Spinal cord (tissue), 10 donors: ENCODE data around the gene DTD2. TPM values are rescaled to one million over a fixed set of nuclear protein-coding genes. Genes with fewer than 3 reads are reported as not detected.

ENCODE experiments used
- DNase-seq, 6 donors: peaks; one replicate each; pipeline versions ENCODE4 v3.0.0 to v3.0.0-alpha.2; 2013 to 2015; ENCODE audit warnings: low spot score in 6 of 6, low read depth in 4 of 6
- H3K27ac ChIP-seq: one replicate; pipeline ENCODE4 v1.5.1; 2013; ENCODE audit warnings: low read depth, low read length, control low read depth
- H3K27me3 ChIP-seq: one replicate; pipeline ENCODE4 v1.6.1; 2013; ENCODE audit warnings: low read length; ENCODE audit not compliant: control insufficient read depth, insufficient read depth
- H3K36me3 ChIP-seq: one replicate; pipeline ENCODE4 v1.6.1; 2013; ENCODE audit warnings: low read length; ENCODE audit not compliant: control insufficient read depth, insufficient read depth
- H3K4me1 ChIP-seq: one replicate; pipeline ENCODE4 v1.6.1; 2013; ENCODE audit warnings: low read length; ENCODE audit not compliant: control insufficient read depth, insufficient read depth
- H3K4me3 ChIP-seq: one replicate; pipeline ENCODE4 v1.5.1; 2013; ENCODE audit warnings: low read depth, low read length, control low read depth
- H3K9me3 ChIP-seq: one replicate; pipeline ENCODE4 v1.6.1; 2013; ENCODE audit warnings: low read length; ENCODE audit not compliant: control insufficient read depth, insufficient read depth
- WGBS: methylation state at CpG from one replicate; pipeline ENCODE4 v1.1.5; 2013; ENCODE audit warnings: missing lambda C conversion rate; ENCODE audit not compliant: insufficient coverage; 5-methylcytosine and 5-hydroxymethylcytosine counted together
- polyA plus RNA-seq, 2 donors: library from polyadenylated mRNA; unstranded; fragments of 120-200 nt; gene quantifications; one replicate each; pipeline ENCODE4 v1.2.1, GENCODE V29; 2013; ENCODE audit not compliant: insufficient read length in 2 of 2
- total RNA-seq, 2 donors: library from RNA; depleted of rRNA in 1 of 2; stranded (reverse); fragments of 120-200 nt in 1 of 2; fragments of >200 nt in 1 of 2; gene quantifications; one replicate each; pipeline versions ENCODE4 v1.2.3 to v1.2.4, GENCODE V29; 2013 to 2014
- donor health status: healthy.

DTD2 gene
- total and polyA plus RNA-seq, 4 donors = 26.0 to 62.5 (median 33.3) TPM

DNA sequence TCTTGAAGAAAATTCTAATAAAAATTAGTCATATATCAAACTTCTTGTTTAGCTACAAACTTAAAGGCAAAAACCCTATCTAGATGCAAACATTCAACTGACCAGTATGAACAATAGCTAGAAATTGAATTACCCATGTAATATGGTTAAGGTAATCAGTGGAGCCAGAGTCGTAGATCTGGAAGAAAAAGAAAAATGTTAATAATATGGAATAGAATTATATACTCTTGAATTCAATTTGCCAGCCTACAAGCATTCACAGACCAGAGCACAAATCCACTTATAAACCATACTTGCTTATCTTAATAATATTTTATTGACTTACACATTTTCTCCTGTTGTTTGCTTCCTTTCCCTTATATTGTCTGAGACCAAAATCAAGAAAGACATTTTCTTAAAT is 29.3 kb downstream of the DTD2 start:
- Histone ChIP-seq H3K9me3 (peaks cover 4% of the 10 kb centered on the region), H3K27me3 (no peaks in the 10 kb centered on the region), H3K36me3 (no peaks in the 10 kb centered on the region), H3K4me1 (no peaks in the 10 kb centered on the region), H3K27ac (no peak overlapping the region), H3K4me3 (no peak overlapping the region)
- no CpG with 5 or more reads among the region's 1 CpG for WGBS
- DNase-seq = no peak

DNA sequence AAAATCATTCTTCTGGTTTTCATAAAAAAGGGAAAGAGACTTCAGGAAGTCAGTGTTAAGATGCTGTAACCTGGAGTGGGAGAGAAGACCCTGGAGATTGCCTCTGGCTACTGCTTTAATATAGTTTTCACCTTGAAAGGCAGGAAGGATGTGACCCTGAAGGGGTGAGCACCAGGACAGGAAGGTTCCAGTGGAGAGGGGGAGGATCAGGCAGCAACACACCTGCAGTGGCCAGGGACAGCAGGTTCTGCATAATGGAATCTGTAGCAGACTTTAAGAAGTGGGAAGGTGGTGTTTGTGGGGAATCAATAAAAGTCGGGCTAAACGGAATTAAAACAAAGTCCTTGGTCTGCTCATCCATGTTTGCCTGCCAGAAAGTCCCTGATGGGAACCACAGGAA is 30.6 kb downstream of the DTD2 start:
- H3K27me3 ChIP-seq = no peaks in the 10 kb centered on the region
- WGBS = 65% methylated on average over 2 of the region's 2 CpGs

DNA sequence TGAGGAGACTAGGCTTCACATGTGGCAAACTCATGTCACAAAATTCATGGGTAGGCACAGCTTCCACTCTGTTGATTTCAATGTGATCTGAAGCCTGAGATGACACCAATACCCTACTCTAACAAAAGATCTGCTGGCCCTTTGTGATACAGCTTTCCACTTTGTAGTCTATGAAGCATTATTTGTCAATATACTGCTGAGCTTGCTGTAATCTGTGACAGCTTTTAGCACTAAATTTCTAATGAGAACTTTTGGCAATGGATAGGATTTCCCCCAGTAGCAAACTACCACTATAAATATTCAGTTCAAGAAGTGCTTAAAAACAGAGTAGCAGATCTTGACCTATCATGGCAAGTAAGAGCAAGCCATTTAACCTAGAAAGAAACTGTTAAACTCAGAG is 31.4 kb downstream of the DTD2 start:
- Histone ChIP-seq H3K27ac (no peak overlapping the region), H3K4me3 (no peak overlapping the region), H3K9me3 (no peaks in the 10 kb centered on the region), H3K27me3 (no peaks in the 10 kb centered on the region), H3K36me3 (no peaks in the 10 kb centered on the region), H3K4me1 (no peaks in the 10 kb centered on the region)
- no peak for DNase-seq

More for the DNA sequence above, 30.6 kb downstream of the DTD2 start:
- no peak overlapping the region for H3K27ac ChIP-seq
- H3K4me1 ChIP-seq = no peaks in the 10 kb centered on the region
- no peak overlapping the region for H3K4me3 ChIP-seq
- no peak for DNase-seq
- no peaks in the 10 kb centered on the region for H3K36me3 ChIP-seq
- no peaks in the 10 kb centered on the region for H3K9me3 ChIP-seq

DNA sequence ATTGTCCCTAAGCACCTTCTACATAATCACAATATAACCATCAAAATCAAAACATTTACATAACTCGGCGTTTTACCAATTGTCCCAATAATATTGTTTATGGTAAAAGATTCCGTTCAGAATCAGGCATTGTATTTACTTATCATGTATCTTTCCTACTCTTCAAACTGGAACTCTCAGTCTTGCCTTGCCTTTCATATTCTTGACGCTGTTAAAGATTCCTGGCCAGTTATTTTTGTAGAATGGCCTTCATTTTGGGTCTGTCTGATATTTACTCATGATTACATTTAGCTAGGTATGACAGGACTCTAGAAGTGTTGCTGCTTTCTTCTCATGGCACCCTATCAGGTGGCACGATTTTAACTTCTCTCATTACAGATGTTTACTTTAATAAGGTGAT is 36.1 kb downstream of the DTD2 start:
- H3K36me3 ChIP-seq = no peaks in the 10 kb centered on the region
- H3K9me3 ChIP-seq = no peaks in the 10 kb centered on the region
- H3K27me3 ChIP-seq = no peaks in the 10 kb centered on the region
- H3K4me1 ChIP-seq = no peaks in the 10 kb centered on the region
- H3K4me3 ChIP-seq = peak overlapping the region; percentile 90
- no peak overlapping the region for H3K27ac ChIP-seq
- DNase-seq = no peak
- WGBS = no CpG with 5 or more reads among the region's 5 CpGs

DNA sequence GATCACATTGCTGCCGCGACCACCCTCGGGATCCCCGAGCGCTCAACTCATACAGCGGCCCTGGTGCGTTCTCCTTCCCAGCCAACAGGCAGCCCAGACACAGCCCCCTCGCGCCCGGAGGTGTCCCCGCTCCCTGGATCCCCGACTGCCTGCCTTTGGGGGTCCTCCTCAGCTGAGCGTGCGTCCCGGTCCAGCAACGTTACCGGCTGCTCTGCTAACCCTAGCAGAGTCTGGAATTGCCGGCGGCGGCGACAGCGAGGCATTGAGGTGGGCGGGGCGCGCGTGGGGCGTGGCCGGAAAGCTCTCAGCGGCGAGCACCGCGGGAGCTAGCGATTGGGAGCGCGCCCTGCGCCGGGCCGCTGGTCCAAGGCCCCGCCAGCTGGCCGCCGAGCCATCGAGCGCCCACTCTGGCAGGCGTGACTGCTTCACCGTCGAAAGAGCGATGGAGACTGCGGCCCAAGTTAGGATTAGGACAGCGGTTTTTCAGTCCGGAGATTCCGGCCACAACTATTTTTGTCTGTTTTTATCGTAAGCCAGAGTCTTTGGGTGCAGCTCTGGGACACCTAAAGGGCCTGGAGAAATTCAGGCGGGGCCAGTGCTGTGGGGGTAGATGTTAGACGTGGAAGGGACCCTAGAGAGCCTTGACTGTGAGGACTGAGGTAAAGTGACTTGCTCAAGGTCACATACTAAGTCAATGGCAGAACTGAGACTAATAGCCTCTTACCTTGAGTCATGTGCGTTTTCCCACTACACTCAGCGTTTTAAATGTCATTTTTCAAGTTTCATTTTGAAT is 36.8 kb downstream of the DTD2 start, which contains the start of gene HEATR5A:
HEATR5A (minus strand) TSS at position 232 of the 793 bp plus-strand sequence. CDS start 17,575 bp downstream, outside the sequence.
- DNase-seq = peak; percentile 82 to 98 (median 88)
- Histone ChIP-seq H3K36me3 (no peaks in the 10 kb centered on the region), H3K27me3 (no peaks in the 10 kb centered on the region), H3K4me3 (peak within 1 kb of the TSS; percentile 90), H3K4me1 (no peaks in the 10 kb centered on the region), H3K27ac (peak within 1 kb of the TSS; percentile 89), H3K9me3 (no peaks in the 10 kb centered on the region)
- WGBS = 2% methylated on average over 55 of the region's 56 CpGs

DNA sequence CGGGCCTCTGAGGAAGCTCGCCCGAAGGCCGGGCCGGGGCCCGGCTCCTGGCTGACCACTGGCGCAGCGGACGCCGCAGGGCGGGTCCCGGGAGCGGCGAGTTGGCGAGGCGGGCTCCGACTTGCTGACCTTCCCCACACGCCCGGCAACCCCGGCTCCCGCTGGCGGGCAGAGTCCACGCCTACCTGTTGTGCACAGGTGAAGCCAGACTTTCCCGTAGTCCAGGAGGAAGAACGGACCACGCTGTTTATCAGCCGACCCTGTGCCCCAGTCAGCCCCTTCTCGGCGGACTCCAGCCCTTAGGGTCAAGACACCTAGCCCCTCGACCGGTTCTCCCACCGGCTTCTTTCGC is 37.4 kb downstream of the DTD2 start:
- peak overlapping the region; percentile 89 for H3K27ac ChIP-seq

DNA sequence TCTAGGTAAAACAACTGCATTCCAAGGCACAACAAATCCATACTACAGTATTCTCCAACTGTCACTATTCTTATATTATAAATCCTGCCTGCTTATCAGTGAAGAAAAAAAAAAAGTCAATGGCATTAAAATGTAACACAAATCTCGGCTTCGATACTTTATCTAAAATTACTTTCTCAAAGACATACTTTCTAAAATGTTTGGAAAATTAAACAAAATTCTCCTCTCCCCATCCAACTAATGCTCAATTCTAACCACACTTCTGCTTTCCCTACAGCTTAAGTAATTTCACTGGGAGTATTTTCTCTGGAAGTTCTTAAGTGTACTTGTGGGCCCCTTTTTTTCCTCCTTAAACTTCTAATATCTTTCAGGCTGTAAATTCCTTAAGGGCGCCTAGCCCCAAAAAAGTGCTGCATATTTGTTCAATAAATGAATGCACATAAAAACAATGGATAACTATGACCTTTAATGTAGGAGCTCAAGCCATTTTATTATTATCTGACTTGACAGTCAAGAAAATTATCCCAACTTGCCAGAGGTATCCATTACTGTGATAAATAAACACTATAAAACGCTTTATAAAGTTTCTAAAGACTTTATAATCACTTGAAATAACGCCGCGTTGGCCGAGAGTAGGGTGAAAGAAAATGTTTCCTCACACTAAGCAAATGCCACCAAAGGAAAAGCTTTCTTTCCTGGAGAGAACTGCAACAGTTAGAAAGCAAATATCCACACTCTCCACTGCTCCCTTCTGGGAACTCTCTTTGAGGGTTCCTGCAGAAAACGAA is 37.9 kb downstream of the DTD2 start:
- no peaks in the 10 kb centered on the region for H3K27me3 ChIP-seq
- peak overlapping the region; percentile 89 for H3K27ac ChIP-seq
- no peaks in the 10 kb centered on the region for H3K9me3 ChIP-seq
- peak in 1 of 6 donors; percentile 45 for DNase-seq
- WGBS = 0% methylated on average over 1 of the region's 9 CpGs
- no peaks in the 10 kb centered on the region for H3K36me3 ChIP-seq
- no peaks in the 10 kb centered on the region for H3K4me1 ChIP-seq
- peak overlapping the region; percentile 90 for H3K4me3 ChIP-seq

More for the DNA sequence above, 37.4 kb downstream of the DTD2 start:
- 0% methylated on average over 33 of the region's 33 CpGs for WGBS
- Histone ChIP-seq H3K27me3 (no peaks in the 10 kb centered on the region), H3K4me1 (no peaks in the 10 kb centered on the region), H3K9me3 (no peaks in the 10 kb centered on the region), H3K4me3 (peak overlapping the region; percentile 90), H3K36me3 (no peaks in the 10 kb centered on the region)
- DNase-seq = peak in 3 of 6 donors; percentile 11 to 67 (median 22)

DNA sequence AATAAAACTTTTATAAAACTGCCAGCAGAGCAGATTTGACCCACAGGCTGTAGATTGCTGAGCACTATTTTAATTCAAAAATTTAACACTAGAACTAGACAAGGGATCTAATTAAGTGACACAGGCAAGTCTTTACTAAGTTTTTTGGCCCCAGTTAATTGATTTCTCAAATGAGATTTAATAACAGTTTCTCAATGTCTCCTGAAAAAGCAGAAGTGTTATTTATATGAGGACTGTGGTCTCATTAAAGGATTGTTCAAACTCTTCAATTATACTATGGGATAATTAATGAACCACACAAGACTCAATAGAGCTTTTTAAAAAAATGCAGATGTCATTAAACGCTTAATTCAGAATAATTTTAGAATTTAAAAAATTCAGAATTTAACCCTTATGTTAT is 38.9 kb downstream of the DTD2 start:
- WGBS = no CpG with 5 or more reads among the region's 1 CpG
- Histone ChIP-seq H3K4me3 (no peak overlapping the region), H3K9me3 (no peaks in the 10 kb centered on the region)

DNA sequence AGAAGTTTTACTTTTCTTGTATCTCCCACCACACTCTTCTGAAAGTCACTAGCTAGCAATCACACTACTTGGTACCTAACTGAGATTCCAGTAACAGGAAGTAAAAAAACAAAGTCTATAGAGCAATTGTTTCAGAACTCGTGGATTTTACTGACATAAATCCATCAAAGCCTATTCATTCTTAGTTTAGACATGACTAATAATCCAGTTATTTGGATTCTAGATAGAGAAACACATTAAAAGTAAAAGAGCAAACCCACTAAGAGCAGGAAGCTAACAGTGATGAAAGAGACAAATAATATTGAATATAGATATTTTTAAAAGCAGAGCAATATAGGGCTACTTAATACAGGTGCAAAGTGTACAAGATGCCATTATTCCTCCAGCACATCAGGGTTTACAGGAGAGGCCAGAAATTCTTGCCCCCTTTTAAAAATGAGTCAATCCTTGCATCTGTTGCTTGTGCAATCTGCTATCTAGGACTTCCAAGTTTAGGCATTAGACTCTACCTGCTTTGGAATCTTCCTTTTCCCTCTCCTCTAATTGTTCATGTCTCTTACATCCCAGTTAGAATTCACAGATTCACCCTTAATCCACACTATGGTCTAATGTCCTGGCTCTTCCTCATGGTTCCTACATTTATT is 43.0 kb downstream of the DTD2 start:
- no peak overlapping the region for H3K27ac ChIP-seq
- no peak overlapping the region for H3K4me3 ChIP-seq
- no peaks in the 10 kb centered on the region for H3K27me3 ChIP-seq
- no peaks in the 10 kb centered on the region for H3K36me3 ChIP-seq
- no peaks in the 10 kb centered on the region for H3K4me1 ChIP-seq
- no CpG with 5 or more reads among the region's 1 CpG for WGBS
- no peak for DNase-seq
- H3K9me3 ChIP-seq = no peaks in the 10 kb centered on the region

More for the DNA sequence above, 38.9 kb downstream of the DTD2 start:
- Histone ChIP-seq H3K27ac (no peak overlapping the region), H3K4me1 (no peaks in the 10 kb centered on the region), H3K27me3 (no peaks in the 10 kb centered on the region), H3K36me3 (no peaks in the 10 kb centered on the region)
- DNase-seq = no peak
